Stimulated activated CD4-positive, alpha-beta T cell treated with anti-CD3 and anti-CD28 coated beads, Interleukin-1b, Interleukin-23, amount 100 ng/mL, for 4 hours (primary cell): Measurements from ENCODE around the gene SULF2.

Experiments
- DNase-seq, 2 donors: peaks; one replicate each; pipeline ENCODE4 v3.0.0-alpha.2; 2020; ENCODE audit warnings: low read depth in 2 of 2

The SULF2 gene

DNA sequence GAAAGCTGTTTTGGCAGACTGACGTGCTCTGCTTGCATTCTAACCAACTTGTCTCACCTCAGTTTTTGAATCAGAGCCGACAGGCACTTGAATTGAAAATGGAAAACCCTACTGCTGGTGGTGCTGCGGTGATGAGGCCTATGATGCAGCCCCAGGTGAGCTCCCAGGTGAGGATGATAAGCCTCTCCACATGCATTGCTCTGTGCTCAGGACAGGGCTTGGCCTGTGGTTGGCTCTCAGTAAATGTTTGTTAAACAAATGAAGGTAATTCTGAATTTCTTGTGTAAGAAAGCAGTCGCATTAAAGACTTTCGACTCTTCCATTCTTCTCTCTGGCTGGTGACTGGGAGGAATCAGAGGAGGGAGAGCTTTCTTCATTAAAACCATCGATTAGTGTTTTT lies 136.3 kb downstream of the SULF2 start:
- no peak for DNase-seq

DNA sequence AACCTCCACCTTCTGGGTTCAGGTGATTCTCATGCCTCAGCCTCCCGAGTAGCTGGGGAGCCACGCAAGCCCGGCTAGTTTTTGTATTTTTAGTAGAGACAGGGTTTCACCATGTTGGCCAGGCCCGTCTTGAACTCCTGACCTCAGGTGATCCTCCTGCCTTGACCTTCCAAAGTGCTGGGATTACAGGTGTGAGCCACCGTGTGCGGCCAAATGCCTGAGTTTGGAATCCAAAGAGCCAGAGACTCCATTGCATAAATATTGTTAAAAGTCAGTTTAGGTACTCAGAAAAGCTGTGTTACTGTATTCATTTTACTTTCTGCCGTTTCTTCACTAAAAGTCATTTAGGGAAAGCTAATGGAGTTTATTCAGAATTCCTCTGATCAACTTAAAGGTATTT lies 137.3 kb downstream of the SULF2 start:
- DNase-seq: no peak

GRCh38 chr20:47645632-47646031 lies 139.6 kb downstream of the SULF2 start:
- no peak for DNase-seq

- no peak for DNase-seq
Measured at GRCh38 chr20:47642624-47643023, 142.7 kb downstream of the SULF2 start.

- DNase-seq: no peak
Measured at GRCh38 chr20:47642118-47642517, 143.2 kb downstream of the SULF2 start.

GRCh38 chr20:47638851-47639250 lies 146.4 kb downstream of the SULF2 start:
- DNase-seq: no peak

DNA sequence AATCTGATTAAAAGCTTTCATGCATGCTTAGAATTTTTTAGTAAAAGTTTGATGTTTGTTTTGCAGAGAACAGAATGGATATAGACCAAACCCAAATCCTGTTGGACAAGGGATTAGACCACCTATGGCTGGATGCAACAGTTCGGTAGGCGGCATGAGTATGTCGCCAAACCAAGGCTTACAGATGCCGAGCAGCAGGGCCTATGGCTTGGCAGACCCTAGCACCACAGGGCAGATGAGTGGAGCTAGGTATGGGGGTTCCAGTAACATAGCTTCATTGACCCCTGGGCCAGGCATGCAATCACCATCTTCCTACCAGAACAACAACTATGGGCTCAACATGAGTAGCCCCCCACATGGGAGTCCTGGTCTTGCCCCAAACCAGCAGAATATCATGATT lies 150.0 kb downstream of the SULF2 start:
- DNase-seq: no peak

GRCh38 chr20:47631078-47631477 lies 154.2 kb downstream of the SULF2 start:
- DNase-seq: no peak

GRCh38 chr20:47629907-47630306 lies 155.4 kb downstream of the SULF2 start:
- no peak for DNase-seq

GRCh38 chr20:47627540-47627939 lies 157.7 kb downstream of the SULF2 start:
- DNase-seq: no peak

DNA sequence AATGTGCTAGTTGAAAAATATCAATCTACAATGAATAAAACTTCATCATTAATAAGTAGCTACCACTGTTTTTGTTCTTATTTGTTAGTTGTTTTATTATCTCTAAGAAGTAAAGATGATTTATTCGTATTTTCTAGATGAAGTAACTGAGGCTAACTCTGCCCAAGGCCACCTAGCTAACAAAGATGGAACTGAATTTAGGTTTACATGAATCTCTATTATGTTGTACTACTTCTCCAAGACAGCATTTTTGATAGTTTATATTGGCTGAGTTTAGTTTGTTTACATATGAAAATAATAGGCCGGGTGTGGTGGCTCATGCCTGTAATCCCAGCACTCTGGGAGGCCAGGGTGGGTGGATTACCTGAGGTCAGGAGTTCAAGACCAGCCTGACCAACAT lies 162.1 kb downstream of the SULF2 start:
- DNase-seq: no peak

GRCh38 chr20:47622118-47622665 lies 163.1 kb downstream of the SULF2 start:
- DNase-seq: no peak

- no peak for DNase-seq
Measured at GRCh38 chr20:47620808-47621805, 164.2 kb downstream of the SULF2 start.

DNA sequence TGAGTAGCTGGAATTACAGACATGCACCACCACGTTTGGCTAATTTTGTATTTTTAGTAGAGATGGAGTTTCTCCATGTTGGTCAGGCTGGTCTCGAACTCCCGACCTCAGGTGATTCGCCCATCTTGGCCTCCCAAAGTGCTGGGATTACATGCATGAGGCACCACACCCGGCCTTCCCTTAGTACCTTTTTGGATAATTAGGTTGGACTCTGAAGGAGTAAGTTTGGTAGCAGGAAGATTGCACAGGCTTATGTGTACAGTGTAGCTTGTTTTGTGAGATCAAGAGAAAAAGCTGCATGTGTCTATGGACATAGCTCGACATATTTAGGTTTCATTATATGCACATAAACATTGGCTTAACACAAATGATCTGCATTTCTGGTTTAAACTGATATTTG lies 166.8 kb downstream of the SULF2 start:
- no peak for DNase-seq

DNA sequence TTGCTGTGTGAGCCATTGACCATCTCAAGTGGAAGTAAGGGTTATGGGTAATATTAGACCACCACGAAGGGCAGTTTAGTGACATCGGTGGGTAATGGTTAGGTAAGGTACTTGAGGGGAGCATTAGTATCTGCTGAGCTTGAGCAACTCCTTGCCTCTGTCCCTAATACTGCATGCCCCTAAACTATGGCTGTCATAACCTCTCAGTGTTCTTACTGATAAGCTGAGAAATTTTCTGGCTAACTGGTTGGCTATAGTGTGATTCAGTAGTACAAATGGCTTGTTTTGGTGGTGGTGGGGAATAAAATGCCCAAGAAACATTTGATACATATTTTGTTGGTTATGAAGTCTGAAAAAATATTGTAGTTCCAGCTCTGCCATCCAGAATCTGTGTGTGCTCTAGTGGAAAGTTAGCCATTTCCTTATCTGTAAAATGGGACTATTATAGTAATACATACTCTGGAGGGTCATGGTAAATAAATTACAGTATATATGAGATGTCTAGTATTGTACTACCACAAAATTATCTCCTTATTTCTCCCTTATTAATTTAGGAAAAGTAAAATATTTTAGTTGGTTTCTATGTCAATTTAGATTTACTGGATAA lies 170.5 kb downstream of the SULF2 start:
- no peak for DNase-seq

DNA sequence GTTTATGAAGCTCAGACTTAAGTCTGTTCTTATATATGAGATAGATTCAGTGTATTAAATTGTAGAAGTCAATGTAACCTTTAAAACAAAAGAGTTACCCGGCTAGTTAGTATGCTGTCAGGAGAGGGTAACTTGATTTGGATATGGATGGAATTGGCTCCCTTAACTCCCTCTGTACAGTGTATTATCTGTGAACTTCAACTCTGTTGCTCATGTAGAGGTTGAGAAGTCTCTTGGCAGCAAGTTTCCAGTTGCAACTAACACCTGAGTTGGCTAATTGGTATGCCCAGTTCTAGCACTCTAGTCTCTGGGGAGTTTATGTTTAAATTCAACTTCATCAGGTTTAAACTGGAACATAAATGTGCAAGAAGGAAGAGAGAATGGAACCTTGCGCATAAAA lies 172.6 kb downstream of the SULF2 start:
- DNase-seq: no peak

DNA sequence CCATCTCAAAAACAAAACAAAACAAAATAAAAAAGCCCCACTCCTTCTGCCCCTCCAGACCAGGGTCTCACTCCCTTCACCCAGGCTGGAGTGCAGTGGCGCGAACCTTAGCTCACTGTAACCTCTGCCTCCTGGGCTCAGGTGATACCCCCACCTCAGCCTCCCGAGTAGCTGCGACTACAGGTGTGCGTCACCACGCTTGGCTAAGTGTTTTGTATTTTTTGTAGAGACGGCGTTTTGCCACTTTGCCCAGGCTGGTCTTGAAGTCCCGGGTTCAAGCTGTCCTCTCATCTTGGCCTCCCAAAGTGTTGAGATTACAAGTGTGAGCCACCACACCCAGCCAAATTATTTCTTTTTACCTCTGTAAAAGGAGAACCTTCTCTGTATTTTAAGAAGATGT lies 173.5 kb downstream of the SULF2 start:
- DNase-seq: no peak

GRCh38 chr20:47610945-47611250 lies 174.4 kb downstream of the SULF2 start:
- no peak for DNase-seq

DNA sequence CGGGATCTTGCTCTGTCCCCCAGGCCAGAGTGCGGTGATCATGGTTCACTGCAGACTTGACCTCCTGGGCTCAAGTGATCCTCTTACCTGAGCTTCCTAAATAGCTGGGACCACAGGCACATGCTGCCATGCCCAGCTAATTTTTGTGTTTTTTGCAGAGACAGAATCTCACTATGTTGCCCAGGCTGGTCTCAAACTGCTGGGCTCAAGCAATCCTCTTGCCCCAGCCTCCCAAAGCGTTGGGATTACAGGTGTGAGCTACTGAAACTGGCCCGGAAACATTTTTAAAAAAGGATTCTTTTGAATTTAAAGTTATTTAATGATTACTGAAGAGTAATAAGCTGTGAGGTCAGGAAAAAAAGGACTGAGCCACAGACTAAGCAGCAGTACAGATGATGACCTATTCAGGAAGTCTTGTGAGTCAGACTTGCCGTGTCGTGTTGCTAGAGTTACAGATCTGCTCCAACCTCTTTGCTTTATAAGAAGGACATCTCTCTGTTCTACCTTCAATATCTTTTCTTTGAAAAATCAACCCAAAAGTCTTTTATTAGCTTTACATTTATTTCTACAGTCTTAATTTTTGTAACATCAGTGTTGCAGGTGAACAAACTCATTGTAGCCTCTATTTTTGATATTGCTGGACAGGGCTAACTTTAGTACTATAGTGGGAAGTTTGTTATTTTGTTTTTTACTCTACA lies 174.9 kb downstream of the SULF2 start:
- peak; percentile 41 to 65 for DNase-seq

- DNase-seq: no peak
Measured at GRCh38 chr20:47609001-47609400, 176.3 kb downstream of the SULF2 start.
